AG04450 (cell line): ENCODE data around the gene SLC17A7. TPM values are rescaled to one million over a fixed set of nuclear protein-coding genes. Genes with fewer than 3 reads are reported as not detected.

Source experiments
- CTCF ChIA-PET: fragments of 300-600, 350-600 bp; formaldehyde crosslinking; extraction: SDS; loops from one replicate; lab custom pipeline; 2022; ENCODE audit warnings: antibody characterized with exemption, inconsistent platforms; lab: Charles Lee
- POLR2A ChIA-PET: fragments of 350-600 bp; formaldehyde crosslinking; extraction: SDS; loops from one replicate; lab custom pipeline; 2021; ENCODE audit warnings: antibody characterized with exemption, inconsistent platforms; lab: Yijun Ruan, JAX
- DNase-seq: peaks from one replicate; pipeline ENCODE4 v3.0.0-alpha.2; 2011; ENCODE audit warnings: low read depth, low spot score
- H3K27ac ChIP-seq: one replicate; pipeline ENCODE4 v1.5.1; 2012; ENCODE audit warnings: low read depth, low read length, control low read depth
- H3K27me3 ChIP-seq: one replicate; pipeline ENCODE4 v1.6.0; 2012; ENCODE audit warnings: low read length; ENCODE audit not compliant: control insufficient read depth, insufficient read depth
- H3K4me3 ChIP-seq: 2 replicates; pipeline ENCODE4 v1.5.1; 2011; ENCODE audit warnings: mild to moderate bottlenecking, low read depth, low read length, control low read depth
- H3K9me3 ChIP-seq: 2 replicates; pipeline ENCODE4 v1.5.1; 2012; ENCODE audit warnings: low read length; ENCODE audit not compliant: control insufficient read depth, insufficient read depth
- CTCF ChIP-seq: IDR thresholded peaks from 2 replicates; pipeline ENCODE4 v1.5.1; 2011; ENCODE audit warnings: low read depth, low read length, control low read depth, inconsistent platforms
- polyA plus RNA-seq: library from polyadenylated mRNA; depleted of rRNA; stranded (reverse); fragments of >200 nt; gene quantifications from 2 replicates; pipeline ENCODE4 v1.2.3, GENCODE V29; 2011

The SLC17A7 gene
- polyA plus RNA-seq, 1 experiment = 0.02 TPM

DNA sequence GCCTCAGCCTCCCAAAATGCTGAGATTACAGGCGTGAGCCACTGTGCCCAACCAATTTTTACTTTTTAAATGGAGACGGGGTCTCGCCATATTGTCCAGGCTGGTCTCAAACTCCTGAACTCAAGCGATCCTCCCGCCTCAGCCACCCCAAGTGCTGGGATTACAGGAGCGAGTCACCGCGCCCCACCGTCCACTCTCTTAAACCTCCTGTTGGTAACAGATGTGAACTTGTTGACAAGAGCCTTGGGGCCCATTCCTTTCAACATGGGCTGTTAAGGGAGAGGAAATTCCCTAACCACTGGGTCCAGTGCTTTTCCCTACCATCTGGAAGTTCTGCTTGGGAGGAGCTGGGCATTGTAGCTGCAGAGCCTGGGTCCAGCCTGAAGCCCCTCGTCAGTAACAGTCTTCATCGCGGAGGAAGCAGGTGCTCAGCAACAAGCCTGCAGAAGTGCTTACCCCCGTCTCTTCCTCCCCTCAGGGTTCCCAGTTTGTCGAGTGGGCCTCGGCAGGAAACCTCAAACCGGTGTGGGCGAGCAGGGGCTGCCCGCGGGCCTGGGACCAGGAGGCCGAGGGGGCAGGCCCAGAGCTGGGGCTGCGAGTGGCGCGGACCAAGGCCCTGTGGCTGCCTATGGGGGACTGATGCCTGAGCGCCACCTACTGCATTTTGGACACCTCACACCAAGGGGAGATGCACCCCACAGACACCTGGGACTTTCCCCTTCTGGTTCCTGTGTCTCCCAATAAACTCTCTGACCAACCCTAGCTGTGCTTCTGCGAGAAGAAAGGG, 28.7 kb upstream of the SLC17A7 start:
- POLR2A ChIA-PET = no interaction called here
- no peak for DNase-seq
- CTCF ChIA-PET = interaction anchor here (0.6 to 1.5 kb wide), 3 partner anchors 20 to 77 kb away, joined by 4 to 5 read pairs (median 4); no protein-coding TSS in a partner anchor
- no peaks in the 10 kb centered on the region for H3K27me3 ChIP-seq
- H3K4me3 ChIP-seq = no peak overlapping the region
- H3K9me3 ChIP-seq = no peaks in the 10 kb centered on the region; the same call in 1 of the 2 replicates
- no peak overlapping the region for H3K27ac ChIP-seq
- TF ChIP-seq CTCF = 0 out of 2 replicates have a peak, but pooled peaks have one; percentile 5

DNA sequence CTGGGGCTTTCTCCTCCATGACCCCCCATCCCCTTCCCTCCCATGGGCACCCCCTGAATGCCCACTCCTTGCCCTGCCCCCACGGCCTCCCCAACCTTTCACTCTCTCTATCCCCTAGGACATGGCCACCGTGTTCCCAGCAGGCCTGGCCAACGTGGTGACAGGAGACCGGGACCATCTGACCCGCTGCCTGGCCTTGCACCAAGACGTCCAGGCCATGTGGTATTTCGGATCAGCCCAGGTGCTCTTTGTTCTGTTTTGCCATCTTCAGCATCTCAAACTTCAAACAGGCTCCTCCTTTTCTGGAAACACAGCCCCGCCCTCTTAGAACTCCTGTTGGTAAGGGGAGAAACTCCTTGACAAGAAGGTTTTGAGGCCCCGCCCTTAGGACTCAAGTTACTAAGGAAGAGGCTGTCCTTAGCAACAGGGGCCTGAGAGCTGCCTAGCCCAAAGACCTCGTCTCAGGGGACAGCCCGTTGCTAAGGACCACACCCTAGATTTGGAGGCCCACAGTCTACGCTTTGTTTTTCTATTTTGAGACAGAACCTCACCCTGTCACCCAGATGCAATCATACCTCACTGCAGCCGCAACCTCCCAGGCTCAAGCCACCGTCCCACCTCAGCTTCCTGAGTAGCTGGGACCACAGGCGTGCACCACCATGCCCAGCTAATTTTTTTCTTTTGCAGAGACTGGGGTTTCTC, 27.6 kb upstream of the SLC17A7 start:
- CTCF ChIA-PET = no interaction called here
- Histone ChIP-seq H3K9me3 (no peaks in the 10 kb centered on the region), H3K27ac (no peak overlapping the region), H3K4me3 (no peak overlapping the region), H3K27me3 (no peaks in the 10 kb centered on the region)
- DNase-seq = no peak
- TF ChIP-seq CTCF = no peak
- POLR2A ChIA-PET = no interaction called here

- ChIA-PET POLR2A (no interaction called here), CTCF (no interaction called here)
- H3K27ac ChIP-seq = no peak overlapping the region
- TF ChIP-seq CTCF = no peak
- no peak for DNase-seq
- H3K4me3 ChIP-seq = no peak overlapping the region
- H3K9me3 ChIP-seq = no peaks in the 10 kb centered on the region
- H3K27me3 ChIP-seq = no peaks in the 10 kb centered on the region
Observed at GRCh38 chr19:49468199-49468598, 26.9 kb upstream of the SLC17A7 start.

- CTCF ChIA-PET = interaction anchor here (1.0 to 1.9 kb wide), 2 partner anchors 8 to 105 kb away, joined by 3 to 8 read pairs; no protein-coding TSS in a partner anchor
- H3K27ac ChIP-seq = no peak overlapping the region
- H3K9me3 ChIP-seq = peaks cover 7% of the 10 kb centered on the region; the same call in 1 of the 2 replicates
- TF ChIP-seq CTCF = no peak
- POLR2A ChIA-PET = no interaction called here
- no peak for DNase-seq
- no peak overlapping the region for H3K4me3 ChIP-seq
- no peaks in the 10 kb centered on the region for H3K27me3 ChIP-seq
Observed at GRCh38 chr19:49465371-49465770, 24.0 kb upstream of the SLC17A7 start.
